GM21423 (cell line): ENCODE data around the gene TRIM52.
A peak's percentile ranks its signal among the peaks of the same experiment; 100 is the strongest.
"Not testable (repeated sequence)": the region's sequence is repeated elsewhere in the genome, so short reads cannot be mapped to it uniquely, and the experiment has no call there.

Source experiments
- ATAC-seq: cut with Tn5 transposase; IDR thresholded peaks from one replicate; pipeline ENCODE4 v1.9.1; 2021; ENCODE audit warnings: mild to moderate bottlenecking, moderate library complexity; ENCODE audit not compliant: unreplicated experiment

The TRIM52 gene

DNA sequence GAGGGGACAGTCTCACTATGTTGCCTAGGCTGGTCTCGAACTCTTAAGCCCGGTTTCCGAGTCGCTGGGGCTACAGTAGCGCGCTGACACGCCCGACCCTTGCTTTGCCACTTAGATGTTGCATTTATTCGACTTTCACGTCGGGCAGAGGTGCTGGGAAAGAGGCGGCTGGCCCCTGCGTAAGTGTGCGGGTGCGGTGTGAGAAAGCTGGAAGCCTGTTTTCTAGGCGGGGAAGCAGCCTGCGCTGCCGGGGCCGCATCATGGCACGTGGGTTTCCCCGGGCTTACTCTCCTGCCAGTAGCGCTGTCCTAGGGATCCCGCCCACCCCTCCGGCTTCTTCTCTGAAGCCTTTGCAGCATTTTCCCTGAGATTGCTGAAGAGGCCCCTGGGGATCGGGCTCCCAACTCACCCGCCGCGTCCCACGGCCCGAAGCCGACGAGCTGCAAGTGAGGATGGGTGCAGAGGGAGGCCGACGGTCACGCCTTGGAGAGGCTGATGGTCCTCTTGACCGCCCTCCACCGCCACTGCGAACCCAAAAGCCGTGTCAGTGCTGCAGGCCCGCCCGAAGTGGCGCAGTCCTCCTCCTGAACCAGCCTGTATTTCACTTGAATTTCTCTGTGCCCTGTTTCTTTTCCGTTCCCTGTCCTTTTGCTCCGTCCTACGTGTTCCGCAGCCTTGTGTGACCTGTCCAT, 43.7 kb downstream of the TRIM52 start:
- ATAC-seq, result peak; percentile 21

DNA sequence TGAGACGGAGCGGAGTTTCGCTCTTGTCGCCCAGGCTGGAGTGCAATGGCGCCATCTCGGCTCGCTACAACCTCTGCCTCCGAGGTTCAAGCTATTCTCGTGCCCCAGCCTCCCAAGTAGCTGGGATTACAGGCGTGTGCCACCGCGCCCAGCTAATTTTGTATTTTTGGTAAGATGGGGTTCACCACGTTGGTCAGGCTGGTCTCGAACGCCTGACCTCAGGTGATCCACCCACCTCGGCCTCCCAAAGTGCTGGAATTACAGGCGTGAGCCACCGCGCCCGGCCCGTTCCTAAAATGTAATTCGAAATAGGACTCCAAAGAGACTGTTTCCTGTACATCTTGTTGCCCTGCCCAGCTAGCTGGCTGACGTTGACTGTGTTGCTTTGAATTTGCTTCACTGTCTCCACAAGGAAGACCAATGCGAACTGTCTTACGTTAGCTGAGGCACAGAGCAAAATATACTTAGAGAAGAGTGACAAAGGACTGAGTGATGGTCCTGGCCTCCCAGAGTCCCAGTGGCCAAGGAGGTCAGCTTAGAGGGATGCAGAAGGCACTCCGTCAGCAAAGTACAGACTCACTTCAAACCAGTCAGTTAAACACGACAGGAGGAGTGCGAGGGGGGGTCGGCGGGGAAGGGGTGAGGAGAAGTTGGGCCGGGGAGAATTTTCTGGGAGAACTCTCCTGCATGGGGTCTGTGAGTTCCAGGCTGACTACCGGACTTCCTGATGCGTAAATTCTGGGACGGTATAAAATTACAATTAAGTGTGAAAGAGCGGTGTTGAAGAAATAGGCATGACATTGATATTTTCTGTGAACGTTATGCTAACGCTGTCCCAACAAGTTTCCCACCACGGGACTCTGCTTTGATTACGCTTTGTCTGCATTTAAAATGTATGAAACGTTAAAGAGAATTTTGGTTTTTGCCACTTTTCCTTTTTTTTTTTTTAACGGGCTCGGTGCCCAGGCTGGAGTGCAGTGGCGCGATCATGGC, 44.6 kb downstream of the TRIM52 start:
- no peak for ATAC-seq

DNA sequence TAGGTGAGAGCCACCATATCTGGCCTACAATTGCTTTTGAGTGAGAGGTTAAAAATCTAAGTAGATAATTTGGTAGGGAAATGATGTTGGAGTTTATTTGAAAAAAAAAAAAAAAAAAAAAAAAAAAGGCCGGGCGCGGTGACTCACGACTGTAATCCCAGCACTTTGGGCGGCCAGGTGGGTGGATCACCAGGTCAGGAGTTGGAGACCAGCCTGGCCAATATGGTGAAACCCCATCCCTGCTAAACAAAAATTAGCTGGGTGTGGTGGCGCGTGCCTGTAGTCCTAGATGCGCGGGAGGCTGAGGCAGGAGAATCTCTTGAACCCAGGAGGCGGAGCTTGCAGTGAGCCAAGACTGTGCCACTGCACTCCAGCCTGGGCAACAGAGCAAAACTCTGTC, 46.7 kb downstream of the TRIM52 start:
- ATAC-seq, result not testable (repeated sequence)

DNA sequence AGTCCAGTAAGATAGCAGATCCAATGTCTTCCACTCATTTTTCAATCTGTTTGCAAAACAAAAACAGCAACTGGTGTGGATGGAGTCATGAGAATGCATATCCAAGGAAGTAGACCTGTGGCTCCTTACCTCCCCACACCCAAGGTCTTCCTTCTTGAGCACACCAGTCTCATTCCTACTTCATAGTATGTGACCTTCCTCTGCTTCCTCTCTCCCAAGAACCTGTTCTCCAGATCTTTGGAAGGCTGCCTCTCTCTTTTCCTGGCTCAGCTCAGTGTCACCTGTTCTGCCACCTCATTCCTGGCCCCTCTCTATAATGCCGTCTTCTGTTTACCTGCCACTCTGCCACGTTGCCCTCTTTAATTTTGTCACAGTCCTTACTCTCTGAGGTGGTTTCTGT, 48.0 kb downstream of the TRIM52 start:
- no peak for ATAC-seq

DNA sequence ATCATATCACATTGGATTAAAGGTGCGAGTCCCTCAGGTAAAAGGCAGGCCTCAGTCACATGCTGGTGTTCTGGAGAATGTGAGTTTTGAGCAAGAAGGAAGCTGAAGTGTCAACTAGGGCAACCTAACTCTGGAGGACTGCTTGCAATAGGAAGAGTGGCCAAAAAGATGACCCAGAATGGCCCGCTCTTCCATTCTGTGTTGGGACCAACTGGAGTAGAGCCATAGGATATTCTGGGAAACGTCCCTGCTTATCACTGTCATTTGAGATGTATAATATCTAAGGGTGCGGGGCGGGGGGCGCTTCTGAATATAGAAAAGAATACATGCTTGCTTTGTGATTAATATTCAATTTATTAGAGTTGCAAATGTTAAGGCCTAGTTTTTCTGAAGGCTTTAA, 48.9 kb downstream of the TRIM52 start:
- ATAC-seq, result no peak

DNA sequence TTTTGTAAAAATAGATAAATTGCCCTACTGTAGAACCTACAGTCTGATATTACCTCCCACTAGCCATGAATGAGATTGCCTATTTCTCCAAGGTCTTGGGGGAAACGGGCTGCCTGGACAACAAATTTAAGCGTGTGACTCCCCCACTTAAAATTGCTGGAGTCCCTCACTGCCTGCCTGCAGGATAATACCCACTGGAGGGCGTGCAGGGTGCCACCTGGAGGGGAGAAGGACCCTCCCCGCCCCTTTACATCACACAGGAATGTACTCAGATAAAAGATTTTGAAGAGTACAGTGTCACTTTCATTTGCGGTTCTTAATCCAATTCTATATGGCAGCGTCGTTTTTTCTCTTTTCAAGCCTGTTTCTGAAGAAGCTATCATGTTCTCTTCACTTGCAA, 49.7 kb downstream of the TRIM52 start:
- no peak for ATAC-seq

DNA sequence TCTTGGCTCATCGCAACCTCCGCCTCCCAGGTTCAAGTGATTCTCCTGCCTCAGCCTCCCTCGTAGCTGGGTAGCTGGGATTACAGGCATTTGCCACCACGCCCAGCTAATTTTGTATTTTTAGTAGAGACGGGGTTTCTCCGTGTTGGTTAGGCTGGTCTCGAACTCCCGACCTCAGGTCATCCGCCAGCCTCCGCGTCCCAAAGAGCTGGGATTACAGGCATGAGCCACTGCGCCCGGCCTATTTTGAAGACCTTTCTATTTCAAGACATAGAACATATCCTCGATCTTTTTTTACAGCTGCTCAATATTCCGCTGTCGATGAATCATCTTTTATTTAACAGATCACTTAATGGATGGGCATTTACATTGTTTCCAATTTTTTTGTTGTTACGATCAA, 50.2 kb downstream of the TRIM52 start:
- ATAC-seq, result not testable (repeated sequence)

DNA sequence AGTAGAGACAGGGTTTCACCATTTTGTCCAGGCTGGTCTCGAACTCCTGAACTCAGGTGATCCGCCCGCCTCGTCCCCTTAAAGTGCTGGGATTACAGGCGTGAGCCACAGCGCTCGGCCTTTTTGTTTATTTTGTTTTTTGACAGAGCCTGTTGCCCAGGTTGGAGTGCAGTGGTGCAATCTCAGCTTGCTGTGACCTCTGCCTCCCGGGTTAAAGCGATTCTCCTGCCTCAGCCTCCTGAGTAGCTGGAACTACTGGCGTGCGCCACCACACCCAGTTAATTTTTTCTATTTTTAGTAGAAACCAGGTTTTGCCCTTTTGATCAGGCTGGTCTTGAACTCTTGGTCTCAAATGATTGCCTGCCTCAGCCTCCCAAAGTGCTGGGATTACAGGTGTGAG, 50.8 kb downstream of the TRIM52 start:
- ATAC-seq, result not testable (repeated sequence)

DNA sequence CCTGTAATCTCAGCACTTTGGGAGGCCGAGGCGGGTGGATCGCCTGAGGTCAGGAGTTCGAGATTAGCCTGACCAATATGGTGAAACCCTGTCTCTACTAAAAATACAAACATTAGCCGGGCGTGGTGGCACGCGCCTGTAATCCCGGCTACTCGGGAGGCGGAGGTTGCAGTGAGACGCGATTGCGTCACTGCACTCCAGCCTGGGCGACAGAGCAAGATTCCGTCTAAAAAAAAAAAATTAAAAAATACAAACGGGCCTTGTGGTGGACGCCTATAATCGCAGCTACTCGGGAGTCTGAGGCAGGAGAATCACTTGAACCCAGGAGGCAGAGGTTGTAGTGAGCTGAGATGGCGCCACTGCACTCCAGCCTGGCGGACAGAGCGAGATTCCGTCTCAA, 51.9 kb downstream of the TRIM52 start:
- not testable (repeated sequence) for ATAC-seq

DNA sequence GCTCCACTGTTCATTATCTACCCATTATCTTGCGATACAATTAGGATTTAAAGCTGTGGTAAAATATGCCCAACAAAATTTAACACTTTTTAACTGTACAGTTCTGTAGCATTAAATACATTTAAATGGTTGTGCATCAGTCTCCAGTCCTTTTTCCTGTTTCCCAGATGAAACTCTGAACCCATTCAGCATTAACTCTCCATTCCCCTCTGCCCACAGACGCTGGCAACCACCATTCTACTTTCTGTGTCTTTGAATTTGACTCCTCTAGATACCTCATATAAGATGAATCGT, 53.0 kb downstream of the TRIM52 start:
- no peak for ATAC-seq

DNA sequence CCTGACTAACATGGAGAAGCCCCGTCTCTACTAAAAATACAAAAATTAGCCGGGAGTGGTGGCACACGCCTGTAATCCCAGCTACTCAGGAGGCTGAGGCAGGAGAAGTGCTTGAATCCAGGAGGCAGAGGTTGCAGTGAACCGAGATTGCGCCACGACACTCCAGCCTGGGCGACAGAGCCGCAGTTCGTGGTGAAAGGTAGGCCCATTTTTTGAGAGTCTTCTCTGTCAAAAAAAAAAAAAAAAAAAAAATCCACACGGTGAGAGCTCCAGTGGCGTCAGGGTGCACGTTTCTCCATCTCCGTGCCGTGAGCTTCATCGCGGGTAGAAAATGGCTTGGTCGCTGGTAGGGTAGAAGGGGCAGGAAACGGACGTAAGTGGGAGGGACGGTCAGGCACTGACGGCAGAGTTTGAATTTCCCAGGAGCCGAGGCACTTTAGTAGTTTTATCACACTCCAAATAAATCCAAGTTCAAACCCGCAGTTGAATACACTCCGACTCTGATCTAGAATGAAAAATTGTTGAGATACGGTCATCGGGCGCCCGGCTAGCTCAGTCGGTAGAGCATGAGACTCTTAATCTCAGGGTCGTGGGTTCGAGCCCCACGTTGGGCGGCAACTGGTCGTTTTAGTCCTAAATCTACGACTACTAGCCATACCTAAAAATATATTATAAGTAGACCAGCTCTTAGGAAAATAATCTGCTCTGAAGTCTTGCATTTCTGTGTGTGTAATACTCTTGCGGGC, 53.6 kb downstream of the TRIM52 start:
- no peak for ATAC-seq

DNA sequence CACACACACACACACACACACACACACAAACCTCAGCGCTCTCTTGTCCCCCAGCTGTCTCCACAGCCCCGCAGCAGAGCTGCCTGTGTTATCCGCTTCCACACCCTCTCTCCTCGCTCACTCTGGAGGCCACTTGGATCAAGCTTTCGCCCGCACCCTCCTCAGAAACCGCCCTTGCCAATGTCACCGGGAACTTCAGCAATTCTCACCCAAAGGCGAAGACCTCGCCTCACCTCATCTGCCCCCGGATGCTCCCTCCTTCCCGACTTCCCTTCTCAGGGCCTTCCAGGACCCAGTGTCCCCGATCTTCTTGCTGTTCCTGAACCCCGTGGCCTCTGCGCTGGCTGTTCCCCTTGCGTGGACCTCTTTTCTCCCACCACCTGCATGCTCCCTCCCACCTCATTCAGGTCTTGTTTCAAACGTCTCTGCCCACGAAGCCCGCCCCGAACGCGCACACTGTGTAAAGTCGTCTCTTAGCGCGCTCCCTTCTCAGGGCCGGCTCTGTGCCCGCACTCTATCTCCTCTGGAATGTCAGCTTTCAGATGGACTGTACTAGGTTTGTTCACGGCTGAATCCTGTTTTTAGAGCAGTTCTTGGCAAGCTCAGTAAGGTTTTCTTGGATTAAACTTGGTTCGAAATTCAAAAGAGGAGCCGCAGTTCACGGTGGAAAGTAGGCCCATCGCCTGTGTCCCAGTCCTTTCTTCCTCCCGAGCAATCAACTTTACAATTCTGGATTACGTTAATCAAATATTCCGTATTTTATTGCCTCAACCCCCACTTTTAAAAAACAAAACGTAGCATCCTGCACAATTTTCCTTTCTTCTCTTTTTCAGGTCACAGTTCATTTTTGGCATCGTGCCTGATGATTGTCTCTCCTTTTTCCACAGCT, 54.9 kb downstream of the TRIM52 start:
- ATAC-seq, result no peak
